NCI-H524 (cell line): ENCODE results near the gene SBNO2.

Experiments used
- DNase-seq, 2 experiments: peaks; one replicate each; lab custom pipeline; 2025; lab: John Stamatoyannopoulos, UW

The SBNO2 gene, protein sequence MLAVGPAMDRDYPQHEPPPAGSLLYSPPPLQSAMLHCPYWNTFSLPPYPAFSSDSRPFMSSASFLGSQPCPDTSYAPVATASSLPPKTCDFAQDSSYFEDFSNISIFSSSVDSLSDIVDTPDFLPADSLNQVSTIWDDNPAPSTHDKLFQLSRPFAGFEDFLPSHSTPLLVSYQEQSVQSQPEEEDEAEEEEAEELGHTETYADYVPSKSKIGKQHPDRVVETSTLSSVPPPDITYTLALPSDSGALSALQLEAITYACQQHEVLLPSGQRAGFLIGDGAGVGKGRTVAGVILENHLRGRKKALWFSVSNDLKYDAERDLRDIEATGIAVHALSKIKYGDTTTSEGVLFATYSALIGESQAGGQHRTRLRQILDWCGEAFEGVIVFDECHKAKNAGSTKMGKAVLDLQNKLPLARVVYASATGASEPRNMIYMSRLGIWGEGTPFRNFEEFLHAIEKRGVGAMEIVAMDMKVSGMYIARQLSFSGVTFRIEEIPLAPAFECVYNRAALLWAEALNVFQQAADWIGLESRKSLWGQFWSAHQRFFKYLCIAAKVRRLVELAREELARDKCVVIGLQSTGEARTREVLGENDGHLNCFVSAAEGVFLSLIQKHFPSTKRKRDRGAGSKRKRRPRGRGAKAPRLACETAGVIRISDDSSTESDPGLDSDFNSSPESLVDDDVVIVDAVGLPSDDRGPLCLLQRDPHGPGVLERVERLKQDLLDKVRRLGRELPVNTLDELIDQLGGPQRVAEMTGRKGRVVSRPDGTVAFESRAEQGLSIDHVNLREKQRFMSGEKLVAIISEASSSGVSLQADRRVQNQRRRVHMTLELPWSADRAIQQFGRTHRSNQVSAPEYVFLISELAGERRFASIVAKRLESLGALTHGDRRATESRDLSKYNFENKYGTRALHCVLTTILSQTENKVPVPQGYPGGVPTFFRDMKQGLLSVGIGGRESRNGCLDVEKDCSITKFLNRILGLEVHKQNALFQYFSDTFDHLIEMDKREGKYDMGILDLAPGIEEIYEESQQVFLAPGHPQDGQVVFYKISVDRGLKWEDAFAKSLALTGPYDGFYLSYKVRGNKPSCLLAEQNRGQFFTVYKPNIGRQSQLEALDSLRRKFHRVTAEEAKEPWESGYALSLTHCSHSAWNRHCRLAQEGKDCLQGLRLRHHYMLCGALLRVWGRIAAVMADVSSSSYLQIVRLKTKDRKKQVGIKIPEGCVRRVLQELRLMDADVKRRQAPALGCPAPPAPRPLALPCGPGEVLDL (N-terminal part only)

DNA sequence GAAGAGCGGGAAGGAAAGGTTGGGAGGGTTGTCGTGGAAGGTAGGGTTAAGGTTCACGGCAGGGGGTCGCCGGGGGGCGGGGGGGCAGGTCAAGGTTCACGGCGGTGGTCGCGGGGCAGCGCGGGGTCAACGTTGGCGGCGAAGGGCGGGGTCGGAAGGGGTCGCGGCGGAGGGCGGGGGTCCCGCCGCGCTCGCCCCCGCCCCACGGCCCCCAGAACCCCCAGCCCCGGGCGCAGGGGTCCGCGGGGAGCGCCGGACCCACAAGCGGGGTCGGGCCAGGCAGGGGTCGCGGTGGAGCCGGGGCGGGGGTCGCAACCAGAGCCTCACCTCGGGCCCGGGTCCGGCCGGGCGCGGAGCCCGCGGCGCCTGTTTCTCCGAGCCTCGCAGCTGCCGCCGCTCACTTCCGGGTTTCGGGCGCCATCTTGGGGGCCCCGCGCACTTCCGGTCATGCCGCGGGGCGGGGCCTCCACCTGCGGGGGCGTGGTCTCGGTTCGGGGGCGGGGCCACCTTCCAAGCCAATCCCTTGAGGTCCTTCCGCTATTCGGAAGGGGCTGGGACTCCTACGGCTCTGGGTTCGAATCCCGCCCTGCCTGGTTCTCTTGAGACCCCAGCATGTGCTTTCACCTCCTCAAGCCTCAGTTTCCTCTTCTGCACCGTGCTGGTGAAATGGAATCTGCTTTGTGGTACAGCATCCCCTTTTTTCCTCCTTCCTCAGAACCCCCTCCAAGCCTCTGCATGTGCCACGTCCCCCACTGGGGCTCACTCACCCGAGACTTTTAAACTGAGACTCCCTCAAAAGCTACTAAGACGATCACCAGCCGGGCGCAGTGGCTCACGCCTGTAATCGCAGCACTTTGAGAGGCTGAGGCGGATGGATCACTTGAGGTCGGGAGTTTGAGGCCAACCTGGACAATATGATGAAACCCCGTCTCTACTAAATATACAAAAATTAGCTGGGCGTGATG lies at the start of gene SBNO2:
Gene SBNO2 (minus strand): TSS at position 424 of the 965 bp plus-strand sequence. CDS start 19,992 bp downstream, outside the sequence.
- peak; percentile 74 to 84 for DNase-seq

DNA sequence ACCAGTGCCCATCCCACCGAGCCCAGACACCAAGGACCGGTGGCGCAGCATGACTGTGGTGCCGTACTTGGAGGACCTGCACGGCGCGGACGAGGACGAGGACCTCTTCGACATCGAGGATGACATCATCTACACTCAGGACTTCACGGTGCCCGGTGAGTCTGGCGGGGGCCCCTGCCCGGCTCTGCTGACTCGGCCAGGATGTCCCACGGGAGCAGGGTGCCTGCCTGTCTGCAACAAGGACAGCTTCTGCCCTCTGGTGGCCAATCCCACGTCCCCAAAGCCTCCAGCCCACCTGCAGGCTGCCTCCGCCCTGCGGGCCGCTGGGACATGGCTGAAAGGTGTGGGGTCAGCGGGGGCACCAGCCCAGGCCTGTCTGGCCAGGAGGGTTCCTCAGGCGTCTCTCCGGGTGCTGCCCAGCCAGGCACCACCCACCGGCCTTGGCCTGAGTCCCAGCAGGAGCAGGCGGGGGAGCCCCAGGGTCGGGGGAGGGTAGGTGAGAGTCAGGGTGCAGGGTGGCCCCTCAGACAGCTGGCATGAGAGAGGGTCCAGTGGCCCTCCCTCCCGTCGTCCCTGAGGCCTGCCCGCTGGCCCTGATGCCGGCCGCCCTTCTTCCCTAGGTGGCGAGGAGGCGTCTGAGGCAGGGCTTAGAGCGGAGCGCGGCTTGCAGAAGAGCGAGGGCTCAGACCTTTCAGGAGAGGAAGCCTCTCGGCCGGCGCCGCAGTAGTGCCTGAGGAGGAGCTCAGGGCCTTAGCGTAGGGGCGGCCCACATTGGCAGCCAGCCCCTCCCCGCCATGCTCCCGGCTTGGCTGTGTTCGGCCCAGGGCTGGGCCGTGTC lies 49.2 kb upstream of the SBNO2 start:
- peak in 1 of 2 experiments; percentile 37 for DNase-seq

DNA sequence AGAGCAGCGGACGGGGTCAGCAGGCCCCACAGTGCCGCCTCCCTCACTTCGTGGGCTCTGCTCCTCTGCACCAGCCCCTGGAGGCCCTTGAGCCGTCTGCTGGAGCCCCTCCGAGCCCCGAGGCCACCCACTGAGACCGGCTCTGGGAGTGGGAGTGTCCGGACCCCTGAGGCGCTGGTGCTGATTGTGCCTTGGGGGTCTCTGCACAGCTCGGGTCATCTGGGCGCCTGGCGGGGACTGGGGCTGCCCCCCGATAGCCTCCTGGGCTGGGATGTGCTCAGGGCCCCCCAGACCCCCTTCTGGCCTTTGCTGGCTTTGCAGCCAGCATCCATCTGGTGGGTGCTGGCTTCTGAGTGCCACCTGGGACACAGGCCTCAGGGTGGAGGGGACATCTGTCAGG lies 48.3 kb upstream of the SBNO2 start:
- peak in 1 of 2 experiments; percentile 61 for DNase-seq

DNA sequence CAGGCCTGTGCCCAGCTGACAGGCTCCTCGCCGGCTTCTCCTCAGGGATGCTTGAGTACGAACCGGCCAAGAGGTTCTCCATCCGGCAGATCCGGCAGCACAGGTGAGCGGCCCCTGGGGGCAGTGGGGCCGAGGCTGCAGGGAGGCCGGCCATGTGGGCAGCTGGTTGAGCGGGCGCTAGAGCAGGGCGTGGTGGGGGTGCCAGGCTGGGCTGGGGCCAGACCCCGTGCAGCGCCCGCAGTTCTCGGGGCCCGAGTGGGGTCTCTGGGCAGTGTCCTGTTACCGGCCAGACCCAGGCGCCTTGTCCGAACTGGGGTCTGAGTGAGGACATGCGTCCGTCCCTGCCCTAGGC lies 47.8 kb upstream of the SBNO2 start:
- no peak for DNase-seq

DNA sequence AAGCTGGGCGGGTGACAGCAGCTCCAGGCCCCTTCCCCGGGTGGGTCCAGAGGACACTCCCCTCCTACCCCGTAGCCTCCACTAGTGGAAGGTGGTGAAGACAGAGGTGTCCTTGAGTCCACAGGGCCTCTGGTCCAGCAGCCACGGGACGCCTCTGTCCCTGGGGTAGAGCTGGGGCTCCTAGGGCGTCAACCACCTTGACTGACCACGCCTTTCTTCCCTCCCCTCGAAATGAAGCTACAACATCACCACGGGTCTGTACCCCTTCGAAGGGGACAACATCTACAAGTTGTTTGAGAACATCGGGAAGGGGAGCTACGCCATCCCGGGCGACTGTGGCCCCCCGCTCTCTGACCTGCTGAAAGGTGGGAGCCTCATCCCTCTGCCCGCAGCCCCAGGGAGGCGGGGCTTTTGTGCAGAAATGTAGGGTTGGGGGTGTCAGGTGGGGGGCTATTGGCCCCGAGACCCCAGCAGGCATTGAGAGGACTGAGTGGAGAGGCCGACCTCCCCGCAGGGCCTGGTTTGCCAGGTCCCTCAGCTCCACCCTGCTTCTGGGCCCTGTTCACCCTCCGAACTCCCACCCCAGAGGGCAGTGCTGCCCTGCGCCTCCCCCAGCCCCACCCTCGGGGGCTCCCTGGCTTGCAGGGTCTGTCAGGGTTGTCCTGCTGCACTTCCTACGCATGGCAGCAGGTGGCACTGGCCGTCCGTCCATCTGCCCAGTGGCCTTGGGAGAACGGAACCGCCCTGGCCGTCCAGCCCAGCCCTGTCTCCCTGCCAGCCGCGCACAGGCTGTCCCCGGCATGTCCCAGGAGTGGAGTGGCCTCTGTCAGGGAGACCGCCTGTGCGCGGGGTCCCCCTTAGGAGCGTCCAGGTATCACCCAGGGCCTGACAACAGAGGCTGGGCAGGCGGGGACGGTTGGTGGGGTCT lies 47.2 kb upstream of the SBNO2 start:
- DNase-seq: peak in 1 of 2 experiments; percentile 34

DNA sequence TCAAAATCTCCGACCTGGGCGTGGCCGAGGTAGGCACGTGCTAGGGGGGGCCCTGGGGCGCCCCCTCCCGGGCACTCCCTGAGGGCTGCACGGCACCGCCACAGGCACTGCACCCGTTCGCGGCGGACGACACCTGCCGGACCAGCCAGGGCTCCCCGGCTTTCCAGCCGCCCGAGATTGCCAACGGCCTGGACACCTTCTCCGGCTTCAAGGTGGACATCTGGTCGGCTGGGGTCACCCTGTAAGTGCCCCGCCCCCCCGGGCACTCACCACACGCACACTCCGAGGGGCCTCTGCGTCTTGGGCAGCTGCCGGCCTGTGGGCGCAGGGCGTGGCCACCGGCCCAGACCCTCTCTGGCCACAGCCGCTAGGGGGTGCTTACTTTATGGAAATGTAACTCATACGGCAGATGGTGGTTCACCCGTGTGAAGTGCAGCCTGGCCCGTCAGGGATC lies 46.4 kb upstream of the SBNO2 start:
- DNase-seq: peak; percentile 70 to 86

DNA sequence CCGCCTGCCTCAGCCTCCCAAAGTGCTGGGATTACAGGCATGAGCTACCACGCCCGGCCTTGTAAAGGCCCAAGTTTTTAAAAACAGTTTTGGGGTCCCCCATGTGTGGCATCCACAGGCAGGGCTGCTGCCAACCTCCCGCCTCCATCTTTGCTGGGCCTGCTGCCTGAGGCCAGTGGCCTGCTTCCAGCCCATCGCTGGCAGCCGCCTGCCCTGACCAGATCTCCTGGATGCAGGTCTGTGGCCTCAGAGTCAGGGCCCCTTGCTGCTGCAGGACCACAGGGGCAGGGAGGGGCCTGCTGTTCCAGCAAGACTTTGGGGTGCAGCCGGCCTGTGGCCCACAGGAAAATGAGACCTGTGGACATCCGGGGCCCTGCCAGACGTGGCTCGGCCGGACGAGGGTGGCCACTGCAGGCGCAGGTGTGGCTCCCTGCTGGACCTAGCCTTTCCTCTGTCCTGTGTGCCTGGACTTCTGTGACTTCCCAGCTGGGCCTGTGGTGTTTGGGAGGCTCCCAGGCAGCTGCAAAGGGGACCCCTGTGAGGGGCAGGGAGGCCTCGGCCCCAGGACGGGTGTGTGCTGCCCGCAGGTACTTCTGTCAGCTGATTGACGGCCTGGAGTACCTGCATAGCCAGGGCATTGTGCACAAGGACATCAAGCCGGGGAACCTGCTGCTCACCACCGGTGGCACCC lies 45.9 kb upstream of the SBNO2 start:
- no peak for DNase-seq

DNA sequence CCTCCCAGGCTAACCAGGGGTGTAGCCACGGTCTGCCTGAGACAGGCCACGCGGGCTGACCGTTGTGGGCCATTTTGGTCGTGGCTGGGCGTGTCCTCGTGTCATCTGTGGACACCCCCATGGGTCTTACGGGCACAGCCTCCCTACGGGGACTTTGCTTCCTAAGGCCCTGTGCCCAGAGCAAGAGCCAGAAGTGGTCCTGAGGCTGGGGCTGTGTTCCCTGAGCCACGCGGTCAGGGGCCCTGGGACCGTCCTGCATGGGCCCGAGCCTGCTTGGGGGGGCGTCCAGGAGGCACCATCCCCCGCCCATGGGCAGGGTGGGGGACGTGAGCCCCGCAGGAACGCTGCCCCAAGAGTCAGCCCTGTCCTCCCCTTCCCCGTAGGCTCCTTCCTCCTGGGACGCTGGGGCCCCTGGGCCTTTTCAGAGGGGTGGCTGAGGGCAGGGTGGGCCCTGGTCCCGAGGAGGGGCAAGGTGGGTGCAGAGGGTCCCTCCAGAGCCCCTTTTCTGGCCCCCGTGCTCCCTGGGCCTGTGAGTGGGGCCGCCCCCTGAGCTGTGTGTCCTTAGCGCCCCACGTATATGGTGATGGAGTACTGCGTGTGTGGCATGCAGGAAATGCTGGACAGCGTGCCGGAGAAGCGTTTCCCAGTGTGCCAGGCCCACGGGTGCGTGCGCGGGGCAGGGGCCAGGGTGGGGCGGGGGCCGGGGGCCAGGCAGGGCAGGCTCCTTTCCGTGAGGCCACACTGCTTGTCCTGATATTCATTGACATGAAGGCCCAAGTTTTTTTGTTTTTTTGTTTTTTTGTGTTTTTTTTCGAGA lies 44.9 kb upstream of the SBNO2 start:
- DNase-seq: no peak

DNA sequence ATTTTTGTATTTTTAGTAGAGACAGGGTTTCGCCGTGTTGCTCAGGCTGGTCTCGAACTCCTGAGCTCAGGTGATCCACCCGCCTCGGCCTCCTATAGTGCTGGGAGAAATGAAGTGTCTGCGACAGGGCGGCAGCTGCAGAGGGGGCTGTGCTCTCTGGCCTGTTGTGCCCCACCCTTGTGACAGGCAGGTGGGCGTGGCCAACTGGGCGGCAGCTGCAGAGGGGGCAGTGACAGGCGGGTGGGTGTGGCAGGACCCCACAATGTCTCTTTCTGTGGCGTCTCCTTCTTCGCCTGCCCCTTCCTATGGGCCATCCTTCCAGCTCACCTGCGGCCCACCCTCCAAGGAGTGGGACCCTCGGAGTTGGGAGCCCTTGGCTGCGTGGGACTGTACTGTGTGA lies 43.3 kb upstream of the SBNO2 start:
- DNase-seq: no peak

DNA sequence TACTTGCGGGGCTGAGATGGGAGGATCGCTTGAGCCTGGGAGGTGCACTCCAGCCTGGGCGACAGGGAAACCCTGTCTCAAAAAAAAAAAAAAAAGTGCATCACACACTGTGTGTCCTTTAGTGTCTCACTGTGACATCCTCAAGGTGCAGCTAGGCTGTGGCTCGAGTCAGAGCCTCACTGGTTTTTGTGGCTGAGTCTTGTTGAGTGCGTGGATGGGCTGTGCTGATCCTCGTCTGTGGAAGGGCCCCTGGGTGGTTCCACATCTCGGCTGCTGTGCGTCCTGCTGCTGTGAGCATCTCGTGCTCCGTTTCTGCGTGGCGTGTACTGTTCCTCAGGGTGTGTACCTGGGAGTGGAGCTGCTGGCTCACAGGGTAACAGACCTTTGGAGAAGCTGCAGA lies 42.7 kb upstream of the SBNO2 start:
- DNase-seq: no peak

DNA sequence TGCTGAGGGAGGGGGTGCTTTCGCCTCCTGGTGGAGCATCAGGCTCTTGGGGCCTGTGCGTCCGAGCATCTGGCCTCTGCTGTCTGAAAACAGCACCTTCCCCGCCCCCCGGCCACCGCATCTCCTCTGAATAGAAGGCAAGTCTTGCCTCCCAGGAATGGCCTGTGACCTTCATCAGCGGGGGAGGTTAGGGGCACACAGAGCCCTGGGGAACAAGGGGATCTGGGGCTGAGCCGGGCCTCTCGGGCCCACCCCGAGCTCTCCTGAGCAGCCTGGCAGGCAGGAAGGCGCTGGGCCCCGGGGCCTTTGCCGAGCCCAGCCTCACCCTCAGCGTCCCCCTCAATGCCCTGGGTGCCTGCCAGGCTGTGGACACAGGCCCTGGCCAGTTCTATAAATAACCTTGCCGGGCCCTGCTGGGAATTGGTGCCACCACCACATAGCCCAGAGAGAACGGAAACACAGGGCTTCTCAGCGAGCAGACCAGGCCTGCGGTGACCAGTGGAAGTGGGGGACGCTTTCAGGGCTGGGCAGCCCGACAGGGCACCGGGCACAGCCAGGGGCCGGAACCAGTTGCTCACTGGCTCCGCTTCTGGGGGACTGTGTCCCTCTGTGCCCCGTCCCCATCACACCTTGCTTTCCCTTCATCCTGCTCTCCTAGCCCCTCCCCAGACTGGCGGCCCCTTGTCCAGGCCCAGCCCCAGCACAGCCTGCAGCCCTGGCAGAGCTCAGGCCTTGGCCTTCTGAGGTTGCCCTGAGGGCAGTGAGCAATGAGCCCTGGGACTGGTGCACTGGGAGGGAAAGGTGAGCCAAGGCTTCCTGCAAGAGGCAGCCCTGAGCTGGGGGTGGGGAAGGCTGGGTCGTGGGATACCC lies 41.0 kb upstream of the SBNO2 start:
- DNase-seq: no peak

DNA sequence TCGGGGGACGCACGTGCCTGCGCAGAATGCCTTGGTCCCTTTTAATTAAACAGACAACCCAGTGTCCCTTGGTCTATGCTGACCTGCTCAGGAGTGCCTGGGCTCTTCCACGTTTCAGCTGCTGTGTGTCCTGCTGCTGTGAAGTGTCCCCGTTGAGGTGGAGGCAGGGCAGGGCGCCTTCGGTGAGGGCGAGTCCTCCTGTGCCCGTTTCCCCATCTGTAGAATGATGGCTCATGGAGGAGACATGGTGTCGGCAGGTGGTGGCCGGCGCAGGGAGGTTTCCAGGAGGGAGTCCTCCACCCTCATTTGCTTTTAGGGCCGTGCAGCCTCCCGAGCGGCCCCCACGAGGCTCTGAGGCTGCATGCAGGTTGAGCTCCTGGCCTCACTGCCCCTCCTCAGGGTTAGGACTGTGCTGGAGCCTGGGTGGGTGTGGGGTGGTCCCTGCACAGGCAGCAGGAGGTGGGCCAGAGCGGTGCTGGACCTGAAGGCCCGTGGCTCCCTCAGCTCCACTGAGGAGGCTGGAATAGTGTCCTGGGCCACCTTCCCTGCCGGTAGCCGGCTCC lies 40.3 kb upstream of the SBNO2 start:
- no peak for DNase-seq

DNA sequence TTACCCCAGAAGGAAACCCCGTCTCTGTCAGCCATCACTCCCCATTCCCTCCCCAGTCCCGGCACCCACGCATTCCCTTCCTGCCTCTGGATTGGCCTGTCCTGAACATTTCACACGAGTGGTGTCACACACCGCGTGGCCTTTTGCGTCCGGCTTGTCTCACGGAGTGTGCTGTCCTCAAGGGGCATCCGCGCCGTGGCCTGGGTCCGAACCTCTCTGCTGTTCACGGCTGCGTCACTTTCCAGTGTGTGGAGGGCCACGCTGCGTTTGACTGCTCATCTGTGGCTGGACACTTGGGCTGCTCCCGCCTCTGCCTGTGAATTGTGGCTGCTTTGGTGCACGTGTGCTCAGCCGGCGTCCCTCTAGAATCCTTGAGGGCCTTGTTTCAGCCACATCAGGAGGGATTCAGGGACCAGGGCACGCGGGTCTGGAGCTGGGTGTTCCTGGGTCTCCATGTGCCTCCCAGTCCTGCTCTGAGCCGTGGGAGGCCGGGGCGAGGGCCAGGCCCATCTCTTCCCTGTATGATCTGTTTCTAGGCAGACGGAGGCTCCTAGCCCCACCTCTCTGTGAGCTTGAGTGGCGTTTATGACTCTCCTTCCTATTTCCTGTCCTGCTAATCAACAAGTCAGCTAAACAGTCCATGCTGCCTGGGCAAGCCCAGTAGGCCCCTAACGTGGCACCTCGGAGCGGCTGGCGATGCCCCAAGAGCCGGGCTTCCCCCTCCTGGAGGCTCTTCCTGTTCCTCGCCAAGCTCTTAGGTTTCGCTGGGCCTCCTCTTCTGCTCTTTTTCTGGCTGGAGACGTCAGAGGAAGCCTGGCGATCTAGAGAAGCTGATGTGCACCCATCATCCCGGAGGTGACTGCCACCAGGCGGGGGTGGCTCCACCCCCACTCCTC lies 39.6 kb upstream of the SBNO2 start:
- DNase-seq: no peak

DNA sequence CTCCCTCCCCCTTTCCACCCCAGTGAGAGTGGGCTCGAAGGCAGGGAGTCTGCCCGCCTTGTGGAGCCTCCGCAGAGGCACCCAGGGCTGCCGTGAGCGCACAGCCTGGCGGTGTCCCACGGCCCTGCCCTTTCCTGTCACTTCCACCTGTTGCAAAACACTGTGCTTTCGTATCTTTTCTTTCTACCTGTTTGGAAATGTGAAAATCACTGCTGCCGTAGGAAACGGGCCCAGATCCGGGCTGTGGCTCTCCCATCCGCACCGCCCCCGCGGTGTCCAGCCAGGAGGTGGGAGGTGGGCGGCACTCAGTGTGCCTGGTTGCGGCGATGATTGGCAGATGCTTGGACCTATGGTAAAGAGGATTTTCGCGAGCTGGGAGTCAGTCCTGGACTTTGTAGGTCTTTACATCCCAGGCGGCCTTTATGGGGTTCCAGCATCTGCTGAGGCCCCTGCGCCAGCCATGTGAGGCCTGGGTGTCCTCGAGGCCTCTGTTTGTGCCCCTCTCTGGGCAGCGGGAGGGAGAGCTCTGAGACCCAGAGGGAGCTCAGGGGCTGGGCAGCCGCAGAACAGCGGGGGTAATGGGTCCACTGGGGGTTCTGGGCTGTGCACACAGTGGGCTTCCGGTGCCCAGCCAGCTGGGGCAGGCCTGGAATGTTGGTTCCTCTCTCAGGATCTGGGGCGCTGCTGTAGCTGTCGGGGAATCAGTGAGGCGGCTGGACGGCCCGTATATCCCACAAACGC lies 37.6 kb upstream of the SBNO2 start:
- DNase-seq: no peak

DNA sequence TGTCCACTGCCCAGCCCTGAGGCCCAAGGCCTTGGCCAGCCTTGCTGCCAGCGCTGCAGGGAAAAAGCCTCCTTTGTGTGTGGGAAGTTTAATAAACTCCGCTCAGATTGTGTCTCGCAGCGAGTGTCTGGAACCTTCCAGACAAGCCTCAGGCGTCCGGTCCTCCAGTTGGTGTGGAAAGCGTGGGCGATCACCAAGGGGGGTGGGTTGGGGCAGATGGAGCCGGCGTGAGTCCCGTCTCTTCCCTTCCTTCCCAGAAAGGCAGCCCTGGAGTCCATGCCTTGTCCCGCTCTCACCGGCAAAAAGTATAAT lies 36.1 kb upstream of the SBNO2 start:
- DNase-seq: no peak
